ENCODE results near the gene GABRR3. TPM values are rescaled to one million over a fixed set of nuclear protein-coding genes. Genes with fewer than 3 reads are reported as not detected.

GABRR3 gene
- total RNA-seq, 1 donor from 2014 or later, result not detected

DNA sequence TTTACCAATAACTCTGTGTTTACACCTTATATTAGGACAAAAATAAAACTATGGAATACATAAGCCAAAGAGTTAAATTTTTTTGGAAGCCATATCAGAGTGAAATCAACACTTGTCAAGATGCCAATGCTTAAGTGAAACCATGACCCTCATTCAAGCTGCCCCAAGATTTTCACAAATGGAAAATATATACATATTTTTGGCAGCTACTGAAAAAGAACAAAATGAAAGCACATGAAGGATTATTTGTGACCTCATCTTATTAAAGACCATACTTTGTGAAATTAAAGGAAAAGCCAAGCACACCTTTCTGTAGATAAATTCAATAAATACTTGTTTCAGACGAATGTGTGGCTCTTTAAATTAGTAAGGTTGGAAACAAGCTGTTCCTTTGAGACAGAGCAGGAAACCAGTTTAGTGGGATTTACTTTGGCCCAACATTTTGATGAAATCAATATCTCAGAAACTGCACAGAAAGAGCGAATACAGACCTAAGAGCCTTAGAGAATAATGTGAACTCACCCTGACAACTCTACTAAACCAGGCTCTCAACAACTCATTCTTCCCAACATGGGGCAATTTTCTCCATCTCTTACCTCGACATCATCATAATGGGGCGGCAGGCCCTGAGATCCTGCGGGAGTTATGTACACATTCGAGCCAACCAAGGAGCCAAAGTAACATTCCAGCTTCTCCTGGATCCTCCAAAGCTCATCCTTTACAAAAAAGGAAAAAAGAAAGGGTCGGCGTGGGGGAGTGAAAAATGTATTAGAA is 73.9 kb downstream of the GABRR3 start:
- Mint-ChIP-seq H3K4me3 (no peak overlapping the region), H3K27ac (peak overlapping the region; percentile 16), H3K36me3 (peaks cover 12% of the 10 kb centered on the region), H3K9me3 (no peaks in the 10 kb centered on the region), H3K4me1 (peaks cover 14% of the 10 kb centered on the region), H3K27me3 (ENCODE audit: low read depth) (peaks cover 3% of the 10 kb centered on the region)
- TF ChIP-seq, protein P1, sequence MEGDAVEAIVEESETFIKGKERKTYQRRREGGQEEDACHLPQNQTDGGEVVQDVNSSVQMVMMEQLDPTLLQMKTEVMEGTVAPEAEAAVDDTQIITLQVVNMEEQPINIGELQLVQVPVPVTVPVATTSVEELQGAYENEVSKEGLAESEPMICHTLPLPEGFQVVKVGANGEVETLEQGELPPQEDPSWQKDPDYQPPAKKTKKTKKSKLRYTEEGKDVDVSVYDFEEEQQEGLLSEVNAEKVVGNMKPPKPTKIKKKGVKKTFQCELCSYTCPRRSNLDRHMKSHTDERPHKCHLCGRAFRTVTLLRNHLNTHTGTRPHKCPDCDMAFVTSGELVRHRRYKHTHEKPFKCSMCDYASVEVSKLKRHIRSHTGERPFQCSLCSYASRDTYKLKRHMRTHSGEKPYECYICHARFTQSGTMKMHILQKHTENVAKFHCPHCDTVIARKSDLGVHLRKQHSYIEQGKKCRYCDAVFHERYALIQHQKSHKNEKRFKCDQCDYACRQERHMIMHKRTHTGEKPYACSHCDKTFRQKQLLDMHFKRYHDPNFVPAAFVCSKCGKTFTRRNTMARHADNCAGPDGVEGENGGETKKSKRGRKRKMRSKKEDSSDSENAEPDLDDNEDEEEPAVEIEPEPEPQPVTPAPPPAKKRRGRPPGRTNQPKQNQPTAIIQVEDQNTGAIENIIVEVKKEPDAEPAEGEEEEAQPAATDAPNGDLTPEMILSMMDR (IDR thresholded peaks at IDR 0.05; ENCODE audit: unreplicated experiment), result no peak
- DNase-seq (ENCODE audit: low spot score in 2 of 2, unreplicated experiment in 2 of 2), result no peak

DNA sequence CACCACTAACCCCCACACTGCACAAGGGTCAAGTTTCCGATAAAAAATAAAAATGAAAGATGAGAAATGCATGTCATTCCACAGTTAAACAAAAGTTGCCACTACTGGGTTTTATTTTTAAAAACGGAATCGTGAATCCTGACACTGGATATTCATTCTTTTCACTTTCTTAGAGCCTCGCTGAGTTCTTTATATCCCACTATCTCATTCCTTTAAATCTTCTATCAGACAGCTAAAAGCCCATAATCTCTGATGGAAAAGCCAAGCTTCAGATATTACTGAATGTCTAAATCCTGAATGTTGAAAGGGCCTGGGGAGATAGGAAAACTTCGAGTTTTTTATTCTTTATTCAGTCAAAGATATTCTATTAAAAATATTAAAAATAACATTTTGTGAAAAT is 74.6 kb downstream of the GABRR3 start:
- Mint-ChIP-seq H3K9me3 (no peaks in the 10 kb centered on the region), H3K4me3 (no peak overlapping the region), H3K27ac (no peak overlapping the region), H3K27me3 (ENCODE audit: low read depth) (peaks cover 3% of the 10 kb centered on the region), H3K4me1 (peaks cover 13% of the 10 kb centered on the region), H3K36me3 (peaks cover 12% of the 10 kb centered on the region)
- DNase-seq (ENCODE audit: low spot score in 2 of 2, unreplicated experiment in 2 of 2), result no peak
- TF ChIP-seq, protein P1 (IDR thresholded peaks at IDR 0.05; ENCODE audit: unreplicated experiment), result no peak

DNA sequence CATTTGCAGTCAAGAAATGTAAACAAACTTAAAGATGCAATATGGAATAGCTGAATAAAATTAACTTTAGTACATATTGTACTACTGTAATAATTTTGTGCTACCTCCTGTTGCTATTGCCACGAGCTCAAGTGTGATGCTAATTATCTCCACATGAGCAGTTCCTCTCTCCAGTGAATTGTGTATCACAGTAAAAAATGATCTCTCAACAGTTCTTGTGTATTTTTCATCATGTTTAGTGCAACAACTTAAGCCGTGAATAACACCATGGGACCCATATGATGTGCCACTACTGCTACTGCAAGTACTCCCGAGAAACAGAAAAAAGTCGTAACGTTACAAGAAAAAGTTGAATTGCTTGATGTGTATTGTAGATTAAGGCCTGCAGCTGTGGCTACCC is 75.2 kb downstream of the GABRR3 start:
- peaks cover 3% of the 10 kb centered on the region for H3K27me3 Mint-ChIP-seq (ENCODE audit: low read depth)

DNA sequence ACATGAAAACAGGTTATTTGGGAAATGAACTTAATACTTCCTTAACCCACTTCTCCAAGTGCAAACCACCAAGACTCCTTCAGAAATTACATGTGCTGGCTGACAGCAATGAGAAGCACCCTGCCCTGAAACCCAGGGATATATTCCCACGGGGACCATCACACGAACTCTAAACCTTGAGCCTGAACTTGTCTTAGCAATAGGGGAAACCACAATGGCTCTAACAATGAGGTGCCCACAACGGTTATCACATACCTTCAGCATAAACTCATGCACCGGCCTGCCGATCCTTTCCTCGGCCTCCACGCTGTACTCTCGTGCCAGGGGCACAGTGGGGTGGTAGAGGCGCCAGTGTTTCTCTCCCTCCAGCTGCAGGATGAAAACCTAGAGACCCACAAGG is 76.3 kb downstream of the GABRR3 start:
- TF ChIP-seq, protein P1 (IDR thresholded peaks at IDR 0.05; ENCODE audit: unreplicated experiment), result no peak
- H3K27me3 Mint-ChIP-seq (ENCODE audit: low read depth), result peaks cover 3% of the 10 kb centered on the region
- no peaks in the 10 kb centered on the region for H3K9me3 Mint-ChIP-seq
- peaks cover 18% of the 10 kb centered on the region for H3K36me3 Mint-ChIP-seq
- peaks cover 13% of the 10 kb centered on the region for H3K4me1 Mint-ChIP-seq
- no peak overlapping the region for H3K27ac Mint-ChIP-seq
- DNase-seq (ENCODE audit: low spot score in 2 of 2, unreplicated experiment in 2 of 2), result no peak
- no peak overlapping the region for H3K4me3 Mint-ChIP-seq

More for the DNA sequence above, 75.2 kb downstream of the GABRR3 start:
- Mint-ChIP-seq H3K4me1 (peaks cover 13% of the 10 kb centered on the region), H3K36me3 (peaks cover 14% of the 10 kb centered on the region), H3K27ac (no peak overlapping the region), H3K9me3 (no peaks in the 10 kb centered on the region), H3K4me3 (no peak overlapping the region)
- TF ChIP-seq, protein P1 (IDR thresholded peaks at IDR 0.05; ENCODE audit: unreplicated experiment), result no peak
- DNase-seq (ENCODE audit: low spot score in 2 of 2, unreplicated experiment in 2 of 2), result no peak

DNA sequence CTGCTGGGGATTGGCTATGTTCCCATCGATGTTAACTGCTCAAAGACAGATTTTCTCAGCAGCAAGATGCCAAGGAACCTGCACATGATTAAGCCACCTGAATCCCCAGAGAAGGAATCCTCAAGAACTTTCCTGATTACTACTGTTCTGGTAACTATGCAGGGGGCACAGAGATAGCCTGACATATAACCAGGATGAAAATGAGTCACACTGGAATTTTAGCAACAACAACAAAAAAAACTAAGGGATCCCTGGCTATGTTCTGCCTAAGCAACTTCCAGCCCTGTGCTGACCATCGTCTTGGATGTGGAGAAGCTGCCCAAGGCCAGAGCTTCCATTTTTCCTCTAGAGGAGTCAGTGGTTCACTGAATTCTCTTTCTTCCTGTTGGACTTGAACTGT is 76.7 kb downstream of the GABRR3 start:
- peaks cover 13% of the 10 kb centered on the region for H3K4me1 Mint-ChIP-seq
- no peak for DNase-seq (ENCODE audit: low spot score in 2 of 2, unreplicated experiment in 2 of 2)
- H3K27ac Mint-ChIP-seq, result no peak overlapping the region
- H3K36me3 Mint-ChIP-seq, result peaks cover 18% of the 10 kb centered on the region
- peaks cover 3% of the 10 kb centered on the region for H3K27me3 Mint-ChIP-seq (ENCODE audit: low read depth)
- no peak overlapping the region for H3K4me3 Mint-ChIP-seq
- H3K9me3 Mint-ChIP-seq, result no peaks in the 10 kb centered on the region
- TF ChIP-seq, protein P1 (IDR thresholded peaks at IDR 0.05; ENCODE audit: unreplicated experiment), result no peak
